H54 (cell line): ENCODE measurements around the gene TUT7.

Experiments used
- DNase-seq: peaks from one replicate; pipeline ENCODE4 v3.0.0; 2011; ENCODE audit warnings: low spot score, mixed read lengths; ENCODE audit not compliant: insufficient read length
- FAIRE-seq: peaks from 3 replicates; lab custom pipeline; 2011; peaks lifted over from hg19 to GRCh38; lab: Jason Lieb, UNC
- POLR2A ChIP-seq: IDR thresholded peaks from 2 replicates; pipeline ENCODE4 v1.6.1; 2011; ENCODE audit warnings: low read depth, mild to moderate bottlenecking, low read length

TUT7 gene

DNA sequence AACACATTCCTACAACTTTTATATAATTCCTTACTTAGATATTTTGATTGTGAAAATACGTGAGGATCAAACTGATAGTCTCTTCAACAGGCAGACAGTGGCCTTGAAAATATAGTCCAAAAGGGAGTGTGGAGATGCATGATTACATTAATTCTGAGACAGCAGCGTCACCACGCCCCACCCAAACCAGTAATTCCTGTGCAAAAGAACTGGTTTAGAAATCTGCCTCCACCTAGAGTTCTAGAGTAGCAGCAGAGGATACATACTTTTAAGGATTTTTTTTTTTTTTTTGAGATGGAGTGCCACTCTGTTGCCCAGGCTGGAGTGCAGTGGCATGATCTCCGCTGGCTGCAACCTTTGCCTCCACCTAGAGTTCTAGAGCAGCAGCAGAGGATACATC lies 1.6 kb upstream of the TUT7 start:
- no peak for TF ChIP-seq POLR2A
- DNase-seq: no peak
- FAIRE-seq: no peak

DNA sequence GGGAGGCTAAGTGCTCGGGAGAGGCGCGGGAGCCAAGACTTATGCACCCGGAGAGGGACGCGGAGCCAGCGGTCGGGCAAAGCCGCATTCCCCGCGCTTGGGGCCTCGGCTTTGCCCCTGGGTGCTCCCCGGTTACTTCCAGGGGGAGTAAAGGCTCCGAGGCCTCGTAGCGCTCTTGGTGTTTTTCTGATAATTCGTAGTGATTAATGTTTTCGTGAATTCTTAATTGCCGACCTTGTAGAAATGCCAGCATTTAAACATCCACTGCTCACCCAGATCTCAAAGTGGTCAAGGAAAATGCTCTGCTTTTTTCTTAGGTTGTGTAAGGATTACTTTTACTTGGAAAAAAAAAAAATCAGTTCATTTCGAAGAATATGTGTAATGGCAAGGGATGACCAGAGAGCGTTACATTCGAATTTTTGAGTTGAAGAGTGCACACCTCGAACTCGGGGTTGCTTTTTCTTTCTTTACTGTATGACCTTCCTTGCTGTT lies 654 bp upstream of the TUT7 start:
- DNase-seq: no peak
- peak; percentile 52 for FAIRE-seq
- no peak for TF ChIP-seq POLR2A

- DNase-seq: peak; percentile 16
- no peak for TF ChIP-seq POLR2A
- peak; percentile 86 for FAIRE-seq
These were observed 577 bp downstream of the TUT7 start for GRCh38 chr9:86353655-86354010.

DNA sequence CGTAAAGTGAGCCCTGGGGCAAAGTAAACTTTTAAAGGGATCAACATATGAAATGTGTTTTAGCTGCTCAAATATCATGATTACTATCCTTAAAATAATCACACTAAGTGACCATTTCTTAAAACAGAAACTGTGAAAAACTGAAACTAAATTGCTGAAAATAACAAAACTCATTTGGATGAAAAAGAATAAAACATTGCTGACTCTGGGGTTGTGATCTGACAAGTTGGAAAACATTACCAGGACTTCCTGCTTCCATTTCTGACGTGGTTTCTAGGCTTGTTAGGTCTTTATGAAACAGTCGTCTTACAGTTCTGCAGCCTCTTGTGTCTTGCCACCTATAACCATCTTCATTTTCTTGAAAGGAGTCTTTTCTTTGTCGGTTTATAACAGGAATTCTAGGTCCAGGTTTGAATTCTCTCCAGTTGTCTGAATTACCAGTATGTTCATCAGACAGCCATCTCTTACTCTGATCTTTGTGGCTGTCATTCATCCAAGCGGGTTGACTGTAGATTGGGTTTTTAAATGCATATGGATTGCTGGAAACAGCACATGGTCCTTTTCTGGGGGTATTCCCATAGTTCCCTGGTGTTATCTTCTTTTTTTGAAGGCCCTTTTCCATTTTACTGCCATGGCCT lies 1.7 kb downstream of the TUT7 start:
- TF ChIP-seq POLR2A: no peak
- DNase-seq (no peak), FAIRE-seq (peak; percentile 78)

- DNase-seq: no peak
- FAIRE-seq: no peak
These were observed 2.3 kb downstream of the TUT7 start for GRCh38 chr9:86351880-86352279.

GRCh38 chr9:86350006-86350760 lies 4.0 kb downstream of the TUT7 start:
- TF ChIP-seq POLR2A: no peak
- DNase-seq (no peak), FAIRE-seq (no peak)

More at GRCh38 chr9:86351880-86352279, 2.3 kb downstream of the TUT7 start:
- TF ChIP-seq POLR2A: no peak

- FAIRE-seq (peak; percentile 83), DNase-seq (no peak)
- TF ChIP-seq POLR2A: no peak
These were observed 4.9 kb downstream of the TUT7 start for GRCh38 chr9:86349271-86349670.

DNA sequence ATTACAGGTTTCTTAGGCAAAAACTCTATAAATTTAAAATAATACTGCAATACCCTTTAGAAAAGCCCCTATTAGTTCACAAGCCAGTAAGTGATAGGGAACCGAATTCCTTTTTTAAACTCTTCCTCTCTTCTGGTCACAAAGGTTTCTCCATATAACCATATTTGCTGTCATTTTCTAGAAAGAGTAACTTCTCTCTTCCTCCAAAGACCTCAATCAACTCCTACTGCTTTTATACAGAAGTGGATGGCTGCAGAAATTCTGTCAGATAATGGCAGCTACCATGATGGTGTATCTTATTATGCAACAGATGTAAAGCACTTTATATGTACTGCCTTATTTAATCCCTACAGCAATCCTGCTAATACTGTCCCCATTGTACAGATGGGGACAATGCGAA lies 6.2 kb downstream of the TUT7 start:
- FAIRE-seq (no peak), DNase-seq (no peak)
- TF ChIP-seq POLR2A: no peak

DNA sequence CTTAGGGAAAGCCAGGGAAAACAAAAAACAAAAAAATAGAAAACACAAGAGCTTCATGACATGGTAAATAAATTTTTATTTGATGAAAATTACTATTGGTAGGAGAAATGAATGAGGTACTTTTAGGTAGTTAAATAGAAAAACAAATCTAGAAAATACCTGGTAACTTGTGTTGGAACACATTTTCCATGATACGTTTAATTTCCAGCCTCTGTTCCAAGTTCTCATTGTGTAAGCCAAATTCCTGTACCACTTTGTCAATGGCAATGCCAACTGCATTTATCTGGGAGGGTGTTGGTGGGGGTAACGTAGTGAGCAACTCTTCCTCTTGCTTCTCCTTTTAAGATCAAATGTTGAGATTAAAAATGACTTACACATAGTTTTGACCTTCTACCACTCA lies 9.4 kb downstream of the TUT7 start:
- DNase-seq (no peak), FAIRE-seq (no peak)
- no peak for TF ChIP-seq POLR2A

- FAIRE-seq (peak; percentile 68), DNase-seq (no peak)
- TF ChIP-seq POLR2A: no peak
These were observed 11.9 kb downstream of the TUT7 start for GRCh38 chr9:86342269-86342668.

GRCh38 chr9:86341007-86341491 lies 13.2 kb downstream of the TUT7 start:
- DNase-seq: no peak
- TF ChIP-seq POLR2A: no peak
- no peak for FAIRE-seq

GRCh38 chr9:86340356-86341006 lies 13.7 kb downstream of the TUT7 start:
- FAIRE-seq (peak; percentile 91), DNase-seq (no peak)
- TF ChIP-seq POLR2A: no peak

DNA sequence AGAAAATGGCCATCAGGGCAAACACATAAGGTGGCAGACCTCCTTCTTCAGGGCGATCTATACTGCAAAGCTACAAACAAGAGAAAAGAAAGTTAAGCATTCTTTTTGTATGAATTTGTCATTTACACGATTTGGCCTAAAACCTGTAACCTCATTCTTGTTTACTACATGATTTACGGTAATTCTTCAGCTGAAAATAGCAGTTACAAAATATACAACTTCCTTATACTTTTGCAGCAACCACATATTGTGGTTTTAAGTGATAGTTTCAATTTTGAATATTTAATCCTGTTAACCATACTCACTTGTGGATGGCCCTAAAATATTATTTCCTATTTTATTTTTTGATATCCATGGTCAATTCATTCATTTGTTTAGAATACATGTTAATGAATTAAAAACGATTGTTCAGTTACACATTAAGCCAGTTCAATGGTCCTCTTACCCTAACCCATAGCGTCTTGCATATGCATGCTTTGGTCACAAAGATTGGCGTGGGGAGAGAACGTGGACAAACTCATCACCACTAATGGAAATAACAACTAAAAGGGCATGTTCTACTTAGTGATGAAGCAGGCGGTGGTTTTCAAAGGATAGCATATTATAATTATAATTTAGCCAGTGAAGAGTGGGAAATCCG lies 16.6 kb downstream of the TUT7 start:
- TF ChIP-seq POLR2A: no peak
- DNase-seq (no peak), FAIRE-seq (peak; percentile 66)

DNA sequence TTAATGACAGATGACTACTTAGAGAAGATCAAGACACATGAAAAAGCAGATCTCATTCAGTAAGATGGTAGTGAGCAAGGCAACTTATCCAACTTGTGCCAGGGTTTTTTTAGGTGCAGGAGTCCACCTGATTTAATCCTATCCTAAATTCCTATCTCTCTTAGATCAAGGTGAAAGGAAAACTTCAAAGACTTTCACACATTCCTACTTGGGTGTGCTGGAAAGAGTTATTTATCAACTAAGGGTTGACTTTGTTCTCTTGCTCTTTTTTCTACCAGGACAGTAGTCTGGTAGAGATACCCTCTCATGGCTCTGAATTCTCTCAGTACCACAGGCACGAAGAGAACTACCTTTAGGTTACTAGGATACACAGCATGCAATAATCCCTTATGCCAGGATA lies 18.2 kb downstream of the TUT7 start:
- DNase-seq: no peak
- TF ChIP-seq POLR2A: no peak
- peak; percentile 82 for FAIRE-seq
